ENCODE results near the gene APOO. TPM values are rescaled to one million over a fixed set of nuclear protein-coding genes. Genes with fewer than 3 reads are reported as not detected.

The APOO gene
- total and polyA plus RNA-seq, 2 of the 13 experiments (the other 11 are each of a cell fraction or from before 2014, with no cell fraction given), result 9.7 to 22.1 TPM

DNA sequence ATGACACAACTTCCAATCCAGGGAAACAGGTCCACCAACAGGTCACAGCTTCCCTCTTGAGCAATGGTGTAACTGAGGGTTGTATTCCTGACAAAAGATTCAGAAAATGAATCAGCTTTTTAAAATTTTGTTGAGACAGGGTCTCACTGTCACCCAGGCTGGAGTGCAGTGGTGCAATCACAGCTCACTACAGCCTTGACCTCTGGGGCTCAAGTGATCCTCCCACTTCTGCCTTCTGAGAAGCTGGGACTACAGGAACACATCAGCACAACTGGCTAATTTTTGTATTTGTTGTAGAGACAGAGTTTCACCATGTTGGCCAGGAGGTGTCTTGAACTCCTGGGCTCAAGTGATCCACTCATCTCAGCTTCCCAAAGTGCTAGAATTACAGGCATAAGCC is 81.1 kb downstream of the APOO start (continued):
- TF ChIP-seq ZNF614 (CRISPR knock-in tag; IDR thresholded peaks at IDR 0.05; ENCODE audit: borderline replicate concordance) (no peak), ZNF75D (CRISPR knock-in tag; IDR thresholded peaks at IDR 0.05; ENCODE audit: borderline replicate concordance) (no peak), HDAC1 (CRISPR knock-in tag; IDR thresholded peaks at IDR 0.05) (0 out of 2 replicates have a peak, but pooled peaks have one; percentile 30), RBFOX2 (IDR thresholded peaks at IDR 0.05; ENCODE audit: low read depth, low read length) (no peak), ZFX (CRISPR knock-in tag; IDR thresholded peaks at IDR 0.05; ENCODE audit: low read depth) (no peak), SNRNP70 (IDR thresholded peaks at IDR 0.05; ENCODE audit: low read depth, low read length) (no peak), SAP130 (CRISPR knock-in tag; IDR thresholded peaks at IDR 0.05; ENCODE audit: low read depth) (peak; percentile 20; the same call in 1 of the 2 replicates), GATAD1 (CRISPR knock-in tag; IDR thresholded peaks at IDR 0.05) (no peak), NR2F6 (IDR thresholded peaks at IDR 0.05) (peak; percentile 78), NR2F6 (CRISPR knock-in tag; IDR thresholded peaks at IDR 0.05) (peak; percentile 78), NR2F1 (CRISPR knock-in tag; IDR thresholded peaks at IDR 0.05) (peak; percentile 38 to 55; a peak in 3 of 4 replicates), FOSL2 (CRISPR knock-in tag; IDR thresholded peaks at IDR 0.05) (peak; percentile 48), CEBPB (IDR thresholded peaks at IDR 0.05; ENCODE audit: borderline replicate concordance, low read depth, low read length) (peak; percentile 16; the same call in 1 of the 2 replicates), ZNF672 (CRISPR knock-in tag; IDR thresholded peaks at IDR 0.05) (no peak), SALL1 (CRISPR knock-in tag; IDR thresholded peaks at IDR 0.05) (peak; percentile 56)
- TF ChIP-seq, protein P1, sequence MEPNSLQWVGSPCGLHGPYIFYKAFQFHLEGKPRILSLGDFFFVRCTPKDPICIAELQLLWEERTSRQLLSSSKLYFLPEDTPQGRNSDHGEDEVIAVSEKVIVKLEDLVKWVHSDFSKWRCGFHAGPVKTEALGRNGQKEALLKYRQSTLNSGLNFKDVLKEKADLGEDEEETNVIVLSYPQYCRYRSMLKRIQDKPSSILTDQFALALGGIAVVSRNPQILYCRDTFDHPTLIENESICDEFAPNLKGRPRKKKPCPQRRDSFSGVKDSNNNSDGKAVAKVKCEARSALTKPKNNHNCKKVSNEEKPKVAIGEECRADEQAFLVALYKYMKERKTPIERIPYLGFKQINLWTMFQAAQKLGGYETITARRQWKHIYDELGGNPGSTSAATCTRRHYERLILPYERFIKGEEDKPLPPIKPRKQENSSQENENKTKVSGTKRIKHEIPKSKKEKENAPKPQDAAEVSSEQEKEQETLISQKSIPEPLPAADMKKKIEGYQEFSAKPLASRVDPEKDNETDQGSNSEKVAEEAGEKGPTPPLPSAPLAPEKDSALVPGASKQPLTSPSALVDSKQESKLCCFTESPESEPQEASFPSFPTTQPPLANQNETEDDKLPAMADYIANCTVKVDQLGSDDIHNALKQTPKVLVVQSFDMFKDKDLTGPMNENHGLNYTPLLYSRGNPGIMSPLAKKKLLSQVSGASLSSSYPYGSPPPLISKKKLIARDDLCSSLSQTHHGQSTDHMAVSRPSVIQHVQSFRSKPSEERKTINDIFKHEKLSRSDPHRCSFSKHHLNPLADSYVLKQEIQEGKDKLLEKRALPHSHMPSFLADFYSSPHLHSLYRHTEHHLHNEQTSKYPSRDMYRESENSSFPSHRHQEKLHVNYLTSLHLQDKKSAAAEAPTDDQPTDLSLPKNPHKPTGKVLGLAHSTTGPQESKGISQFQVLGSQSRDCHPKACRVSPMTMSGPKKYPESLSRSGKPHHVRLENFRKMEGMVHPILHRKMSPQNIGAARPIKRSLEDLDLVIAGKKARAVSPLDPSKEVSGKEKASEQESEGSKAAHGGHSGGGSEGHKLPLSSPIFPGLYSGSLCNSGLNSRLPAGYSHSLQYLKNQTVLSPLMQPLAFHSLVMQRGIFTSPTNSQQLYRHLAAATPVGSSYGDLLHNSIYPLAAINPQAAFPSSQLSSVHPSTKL (CRISPR knock-in tag; IDR thresholded peaks at IDR 0.05), result peak; percentile 41; the same call in 1 of the 2 replicates
